Activated T-helper 9 cell treated with anti-CD3 and anti-CD28 coated beads, Interleukin-2, amount 50 U/mL, for 16 hours (primary cell): Measurements from ENCODE around the gene ZSCAN9.
A peak's percentile ranks its signal among the peaks of the same experiment; 100 is the strongest.

ENCODE experiments used
- DNase-seq: peaks from one replicate; pipeline ENCODE4 v3.0.0-alpha.2; 2020; ENCODE audit warnings: low read depth

ZSCAN9 gene

GRCh38 chr6:28225056-28225834, at the start of gene ZSCAN9:
Gene ZSCAN9 (plus strand): TSS chr6:28225275. CDS start chr6:28227085, 1,810 bp downstream.
- DNase-seq, result peak; percentile 20

DNA sequence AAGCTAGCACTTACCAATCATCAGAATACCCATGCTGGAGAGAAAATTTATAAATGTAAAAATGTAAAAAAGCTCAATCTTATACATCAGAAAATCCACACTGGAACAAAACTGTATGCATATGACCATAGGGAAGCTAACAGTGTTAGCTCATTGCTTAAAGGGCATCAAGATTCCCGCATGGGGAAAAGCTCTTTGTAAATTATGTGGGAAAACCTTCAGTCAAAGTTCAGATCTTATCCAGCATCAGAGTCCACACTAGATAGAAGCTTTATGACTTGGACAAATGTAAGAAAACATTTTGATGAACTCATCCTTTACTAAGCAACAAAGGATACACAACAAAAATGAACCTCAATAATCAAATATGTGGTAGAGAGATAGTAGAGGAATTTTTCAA, 48.7 kb upstream of the ZSCAN9 start:
- no peak for DNase-seq

- DNase-seq, result no peak
Measured at GRCh38 chr6:28182255-28182654, 42.8 kb upstream of the ZSCAN9 start.

- DNase-seq, result no peak
Measured at GRCh38 chr6:28188111-28188979, 36.7 kb upstream of the ZSCAN9 start.

- DNase-seq, result no peak
Measured at GRCh38 chr6:28200020-28200419, 25.1 kb upstream of the ZSCAN9 start.

DNA sequence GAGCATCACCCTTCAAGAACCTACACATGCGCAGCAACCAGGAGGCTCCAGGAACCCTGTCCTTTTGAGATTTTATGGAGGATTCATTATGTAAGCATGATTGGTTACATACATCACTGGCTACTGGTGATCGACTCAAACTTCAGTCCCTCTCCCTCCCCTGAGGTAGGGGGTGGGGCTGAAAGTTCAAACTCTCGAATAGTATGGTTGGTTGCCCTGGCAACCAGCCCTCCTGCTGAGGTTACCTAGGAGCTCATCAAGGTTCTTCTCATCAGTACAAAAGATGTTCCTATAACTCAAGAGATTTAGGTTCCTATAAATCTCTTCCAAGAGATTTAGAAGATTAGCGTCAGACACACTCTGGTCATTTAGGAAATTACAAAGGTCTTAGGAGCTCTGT, 21.9 kb upstream of the ZSCAN9 start:
- DNase-seq, result no peak

GRCh38 chr6:28205879-28206278, 19.2 kb upstream of the ZSCAN9 start:
- DNase-seq, result no peak

DNA sequence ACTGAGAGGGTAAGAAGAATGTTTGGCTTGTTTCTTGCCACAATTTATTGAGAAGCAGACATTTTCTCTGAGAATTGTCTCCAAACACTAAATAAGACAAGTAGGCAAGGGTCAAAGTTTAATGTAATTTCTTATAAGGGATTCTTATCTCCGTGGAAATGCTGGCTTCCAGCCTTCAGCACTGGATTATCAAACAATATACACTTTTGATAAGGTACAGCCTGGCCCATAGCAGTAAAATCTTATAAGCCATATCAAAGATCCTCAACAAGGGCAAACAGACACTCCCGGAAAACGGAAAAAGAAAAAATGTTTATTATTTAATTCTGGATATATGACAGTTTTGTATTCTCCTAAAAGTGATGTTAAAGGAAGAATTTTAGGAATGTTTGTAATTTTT, 18.5 kb upstream of the ZSCAN9 start:
- DNase-seq, result no peak

DNA sequence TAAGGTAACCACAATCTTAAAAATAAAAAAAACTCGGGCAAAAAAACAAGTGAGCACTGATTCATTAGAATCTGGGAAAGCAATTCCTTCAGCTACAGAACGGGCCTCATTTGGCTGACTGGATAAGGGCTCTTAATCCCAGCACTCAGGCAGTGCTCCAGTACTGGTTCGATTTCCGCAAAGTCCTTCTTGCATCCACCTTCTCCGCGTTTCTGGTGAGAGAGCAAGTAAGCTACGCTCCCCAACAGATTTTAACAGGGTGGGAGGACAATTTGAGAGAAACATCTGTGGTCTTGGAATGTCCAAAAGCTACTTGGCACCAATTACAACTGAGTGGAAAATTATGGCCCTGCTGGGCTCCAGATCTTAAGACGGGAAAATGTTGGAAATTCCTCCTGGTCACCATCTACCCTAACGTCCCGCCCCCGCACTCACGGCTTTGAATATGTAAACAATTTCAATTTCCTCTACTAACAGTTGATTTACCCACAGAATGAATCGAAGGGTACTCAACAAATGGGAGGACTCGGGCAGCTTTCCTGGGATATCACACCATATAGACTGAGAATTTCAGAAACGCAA, 18.1 kb upstream of the ZSCAN9 start:
- no peak for DNase-seq

DNA sequence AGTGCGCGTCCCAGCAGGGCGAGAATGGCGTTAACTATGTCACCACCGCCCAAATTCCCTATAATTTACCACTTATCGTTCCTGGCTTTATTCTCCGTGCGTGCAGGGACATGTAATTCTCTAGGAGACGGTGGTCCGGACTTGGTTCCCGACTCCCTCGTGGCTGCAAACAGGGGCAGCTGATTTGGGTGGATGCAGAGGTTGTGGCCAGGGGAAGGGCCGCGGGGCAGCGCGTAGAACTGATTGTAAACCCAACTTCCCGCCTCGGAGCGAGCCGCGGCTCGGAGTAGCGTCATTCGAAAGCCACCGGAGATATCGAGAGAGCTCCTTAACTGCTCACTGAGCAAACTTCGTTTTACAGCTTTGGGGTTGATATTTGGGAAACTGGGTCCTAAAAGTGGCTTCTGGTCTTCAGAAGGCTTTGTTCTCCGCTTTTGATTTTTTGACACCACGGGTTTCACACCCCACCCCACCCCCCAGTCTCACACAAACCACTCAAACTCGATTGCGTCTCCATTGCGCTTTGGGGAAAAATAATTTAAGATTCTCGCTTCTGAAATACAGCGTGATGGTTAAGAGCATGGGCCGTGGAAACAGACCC, 17.5 kb upstream of the ZSCAN9 start:
- DNase-seq, result no peak

GRCh38 chr6:28208111-28208659, 16.9 kb upstream of the ZSCAN9 start:
- no peak for DNase-seq

DNA sequence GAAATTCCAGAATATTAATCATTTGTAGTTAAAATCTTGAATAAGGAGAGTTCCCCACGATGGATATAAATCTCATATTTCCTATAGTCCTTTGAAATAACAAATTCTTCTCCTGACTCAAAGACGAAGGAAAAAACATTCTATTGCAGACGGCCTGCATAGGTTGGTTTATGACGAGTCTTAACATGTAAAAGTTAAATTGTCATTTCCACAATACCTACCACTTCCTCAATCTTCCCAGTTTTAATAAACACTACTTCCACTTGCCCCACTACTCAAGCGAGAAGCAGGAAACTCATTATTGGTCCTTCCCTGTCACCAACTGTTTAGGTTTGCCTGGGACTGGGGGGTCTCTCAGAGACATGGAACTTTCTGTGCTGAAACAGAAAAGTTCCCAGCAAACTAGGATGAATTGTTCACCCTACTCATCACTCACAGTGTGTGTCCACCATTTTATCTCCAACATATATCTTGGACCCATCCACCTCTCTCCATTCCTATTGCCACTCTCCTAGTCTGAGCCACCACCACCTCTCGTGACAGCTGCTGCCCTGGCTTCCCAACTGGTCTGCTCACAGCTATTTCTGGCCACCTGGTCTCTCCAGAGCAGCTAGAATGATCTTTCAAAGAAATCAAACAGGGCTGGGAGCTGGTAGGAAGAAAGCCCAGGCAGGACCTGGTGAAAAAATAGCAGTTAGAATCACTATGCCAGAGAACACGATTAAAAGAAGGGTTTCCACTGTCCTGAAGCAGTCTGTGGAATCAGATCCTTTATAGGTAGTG, 15.1 kb upstream of the ZSCAN9 start:
- no peak for DNase-seq

DNA sequence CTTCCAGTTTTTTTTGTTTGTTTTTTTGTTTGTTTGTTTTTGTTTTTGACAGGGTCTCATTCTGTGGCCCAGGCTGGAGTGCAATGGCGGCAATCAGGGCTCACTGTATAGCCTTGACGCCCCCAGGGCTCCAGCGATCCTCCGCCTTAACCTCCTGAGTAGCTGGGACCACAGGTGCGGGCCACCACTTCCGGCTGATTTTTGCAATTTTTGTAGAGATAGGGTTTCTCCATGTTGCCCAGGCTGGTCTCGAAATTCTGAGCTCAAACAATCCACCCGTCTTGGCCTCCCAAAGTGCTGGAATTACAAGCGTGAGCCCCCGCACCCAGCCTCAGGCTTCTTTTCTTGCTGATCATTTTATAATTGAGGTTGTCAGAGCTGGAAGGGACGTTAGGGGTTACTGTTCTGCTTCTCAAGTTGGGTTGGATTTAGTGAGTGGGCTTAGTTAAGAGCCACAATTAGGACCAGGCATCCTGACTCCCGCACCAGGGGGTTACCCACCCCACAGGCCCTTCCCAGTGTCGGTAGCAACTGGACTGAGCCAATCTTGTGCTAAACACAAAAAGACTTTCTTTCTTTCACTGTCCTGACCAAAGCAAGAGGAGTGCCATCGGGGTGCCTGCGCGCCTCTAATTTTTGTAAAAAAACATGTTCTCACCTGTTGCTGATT, 13.1 kb upstream of the ZSCAN9 start:
- DNase-seq, result no peak

DNA sequence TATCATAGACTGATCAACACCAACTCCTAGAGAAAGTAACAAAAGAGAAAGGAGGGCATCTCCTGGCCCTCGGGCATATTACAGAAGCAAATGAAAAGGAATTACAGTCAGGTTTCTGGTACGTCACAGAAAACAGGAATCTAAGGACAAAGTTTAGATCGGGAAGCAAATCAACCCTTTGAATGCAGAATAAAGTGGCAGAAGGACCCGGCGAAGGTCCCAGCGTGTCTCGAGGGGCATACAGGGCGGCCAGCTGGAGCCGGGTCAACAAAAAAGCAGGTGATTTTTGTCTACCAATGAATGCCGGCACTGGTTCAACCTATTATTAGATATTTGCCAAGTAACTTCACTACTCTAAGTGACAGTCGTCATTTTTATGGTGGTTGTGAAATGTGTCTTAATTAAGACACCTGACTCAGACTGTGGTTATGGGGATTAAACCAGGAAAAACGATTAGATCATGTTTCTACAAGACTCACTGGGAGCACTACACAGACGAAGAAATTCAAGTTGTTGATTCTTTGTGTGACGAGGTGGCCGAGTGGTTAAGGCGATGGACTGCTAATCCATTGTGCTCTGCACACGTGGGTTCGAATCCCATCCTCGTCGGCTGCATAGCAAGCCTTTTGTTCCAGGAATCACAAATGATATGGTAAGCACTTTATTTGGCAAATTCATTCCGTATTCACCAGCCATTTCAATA, 12.4 kb upstream of the ZSCAN9 start:
- DNase-seq, result no peak

- no peak for DNase-seq
Measured at GRCh38 chr6:28213213-28213523, 11.9 kb upstream of the ZSCAN9 start.

- no peak for DNase-seq
Measured at GRCh38 chr6:28215425-28215824, 9.7 kb upstream of the ZSCAN9 start.

GRCh38 chr6:28217890-28218289, 7.2 kb upstream of the ZSCAN9 start:
- DNase-seq, result no peak

DNA sequence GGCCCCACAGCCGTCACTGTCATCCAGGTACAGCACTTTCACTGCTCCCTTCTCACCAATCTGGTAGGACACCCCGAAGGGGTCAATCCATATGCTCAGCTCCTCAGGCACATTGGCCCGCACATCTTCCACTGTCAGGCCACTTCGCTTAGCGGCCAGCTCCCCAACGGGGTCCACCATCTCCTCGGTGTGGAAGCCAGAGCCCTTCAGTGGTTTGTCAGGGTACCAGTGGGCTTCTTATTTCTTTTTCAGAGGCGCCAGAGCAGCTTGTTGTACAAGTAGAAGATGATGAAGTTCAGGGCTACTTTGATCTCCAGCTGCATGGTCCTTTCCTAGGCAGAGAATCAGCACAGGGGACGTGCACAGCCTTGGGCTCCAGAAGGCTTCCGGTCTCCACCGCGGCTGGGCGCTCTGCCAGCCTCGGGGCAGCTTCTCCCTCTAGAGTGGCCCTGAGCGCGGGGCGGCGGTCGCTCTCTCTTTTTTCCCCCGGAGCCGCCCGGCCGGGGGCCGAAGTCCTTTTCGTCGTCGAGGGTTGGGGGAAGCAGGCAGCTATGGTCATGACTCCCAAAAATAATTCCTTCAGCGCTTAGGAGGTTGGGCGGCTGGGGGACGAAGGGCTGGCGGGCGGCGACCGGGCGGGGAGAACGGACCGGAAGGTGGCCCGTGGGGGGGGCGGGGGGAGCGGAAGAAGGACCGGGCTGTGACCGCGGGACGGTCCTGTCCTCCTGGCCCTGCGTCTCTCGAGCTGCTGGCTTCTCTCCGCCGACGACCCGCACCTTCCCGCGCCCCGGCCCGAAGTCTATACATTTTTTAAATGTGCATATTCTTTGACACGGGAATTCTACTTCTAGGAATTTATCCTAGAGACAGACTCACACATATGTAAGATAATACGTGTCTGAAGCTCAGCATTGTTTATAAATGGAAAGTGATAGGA, 6.5 kb upstream of the ZSCAN9 start:
- no peak for DNase-seq
